ENCODE measurements around the gene TGIF2.

DNA sequence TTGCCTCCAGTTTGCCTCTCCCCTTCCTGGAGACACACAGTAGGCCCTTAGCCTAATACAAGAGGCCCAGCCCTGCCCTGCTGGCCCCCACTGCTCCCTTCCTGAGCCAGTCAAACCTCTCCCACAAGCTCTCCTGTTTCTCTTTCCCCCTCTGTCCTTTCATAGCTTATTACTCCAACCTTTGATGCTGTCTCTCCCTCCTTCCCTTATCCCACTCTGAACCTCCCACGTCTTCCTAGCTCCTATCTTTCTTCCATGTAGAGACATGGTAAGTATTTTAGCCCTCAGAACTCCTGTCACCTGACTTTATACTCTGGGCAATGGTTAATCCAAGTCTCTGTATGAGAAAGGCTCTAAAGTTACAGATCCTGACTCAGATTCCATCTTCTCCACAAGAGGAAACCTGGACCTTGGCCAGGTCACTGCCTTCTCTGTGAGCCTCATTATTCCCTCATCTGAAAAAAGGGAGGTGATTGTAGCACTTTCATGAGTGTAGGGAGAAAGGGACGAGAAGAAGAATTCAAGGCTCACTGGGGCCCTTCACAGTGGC, 6.7 kb downstream of the TGIF2 start:
- TF ChIP-seq YY1 (IDR thresholded peaks at IDR 0.05; ENCODE audit: insufficient read depth, insufficient read length) (no peak), SUZ12 (IDR thresholded peaks at IDR 0.05; ENCODE audit: extremely low read depth, insufficient read depth, insufficient read length) (no peak)

Data from NT2/D1 (cell line).